Heart left ventricle (tissue), 16 donors: Measurements from ENCODE around the gene RBM20. TPM values are rescaled to one million over a fixed set of nuclear protein-coding genes. Genes with fewer than 3 reads are reported as not detected.
"Not testable (repeated sequence)": the region's sequence is repeated elsewhere in the genome, so short reads cannot be mapped to it uniquely, and the experiment has no call there.

Experiments
- ATAC-seq, 4 donors: fragments of 200-7000 bp; cut with Tn5 transposase; one replicate each; pipeline ENCODE4 v1.9.1; 2020 to 2022; ENCODE audit warnings: moderate library complexity in 4 of 4, mild to moderate bottlenecking in 3 of 4, moderate number of reproducible peaks in 1 of 4
- DNase-seq, 5 donors: peaks; one replicate each; pipeline ENCODE4 v3.0.0-alpha.2; 2020
- H3K27ac ChIP-seq, 12 donors: fragments of 200-600 bp; sonication (generic) in 4 of 12; one replicate each; pipeline versions ENCODE4 v1.5.0 to v1.8.0; 2016 to 2022; ENCODE audit warnings: mild to moderate bottlenecking in 2 of 12
- H3K27me3 ChIP-seq, 9 donors: fragments of 200-600 bp; sonication (generic) in 2 of 9; one replicate each; pipeline versions ENCODE4 v1.5.1 to v1.8.0; 2016 to 2022; ENCODE audit warnings: mild to moderate bottlenecking in 3 of 9
- H3K36me3 ChIP-seq, 9 donors: fragments of 200-600 bp; sonication (generic) in 2 of 9; one replicate each; pipeline versions ENCODE4 v1.5.0 to v1.8.0; 2018 to 2022; ENCODE audit warnings: mild to moderate bottlenecking in 2 of 9
- H3K4me1 ChIP-seq, 12 donors: fragments of 200-600 bp; sonication (generic) in 4 of 12; one replicate each; pipeline versions ENCODE4 v1.5.0 to v1.8.0; 2016 to 2022; ENCODE audit warnings: mild to moderate bottlenecking in 3 of 12
- H3K4me3 ChIP-seq, 12 donors: fragments of 200-600 bp; sonication (generic) in 4 of 12; one replicate each; pipeline versions ENCODE4 v1.5.0 to v1.8.0; 2017 to 2022; ENCODE audit warnings: mild to moderate bottlenecking in 9 of 12, moderate library complexity in 4 of 12
- H3K9me3 ChIP-seq, 12 donors: fragments of 200-600 bp; sonication (generic) in 4 of 12; one replicate each; pipeline versions ENCODE4 v1.5.0 to v1.8.0; 2016 to 2022; ENCODE audit warnings: mild to moderate bottlenecking in 1 of 12
- POLR2A ChIP-seq, 2 donors: fragments of 450-650 bp; IDR thresholded peaks; one replicate each; pipeline ENCODE4 v1.6.1; 2017; ENCODE audit warnings: antibody characterized with exemption in 2 of 2, mild to moderate bottlenecking in 2 of 2, moderate library complexity in 2 of 2
- WGBS, 4 donors: extraction: QIAGEN DNeasy Blood & Tissue Kit in 2 of 4; methylation state at CpG; one replicate each; pipeline versions ENCODE4 v1.1.5 to v1.1.7; 2013 to 2018; 5-methylcytosine and 5-hydroxymethylcytosine counted together
- intact Hi-C, 10 donors: fragments of 100-400 bp; cut with DNase I; formaldehyde crosslinking; loops; one replicate each; pipeline versions ENCODE4 v1.11.1 to v1.14.2; 2022
- polyA plus RNA-seq, 2 donors: library from polyadenylated mRNA; stranded (reverse); fragments of 200-250 nt; gene quantifications; one replicate each; pipeline ENCODE4 v1.2.3, GENCODE V29; 2013
- total RNA-seq, 9 donors: library from RNA; depleted of rRNA in 2 of 9; stranded (reverse); fragments of >200 nt in 2 of 9; fragmentation: NEBNext Ultra II Directional in 3 of 9; extraction: Animal tissue kit (Norgen Biotek cat#: 25700) in 3 of 9; gene quantifications; one replicate each; pipeline versions ENCODE4 v1.1.0 to v1.2.4, GENCODE V29; 2016 to 2023
- TF ChIP-seq, protein P1 (sequence below), 12 donors: fragments of 200-600 bp; sonication (generic) in 4 of 12; IDR thresholded peaks; one replicate each; pipeline versions ENCODE4 v1.5.0 to v1.8.0; 2018 to 2022; ENCODE audit warnings: antibody characterized with exemption in 12 of 12, mild to moderate bottlenecking in 5 of 12
- donor health status: ischemic (EF 13 %, LVEDD 7.1; RV severe dilation, severe dysfunction).
- donor health status: healthy with polysubstance abuse.
- donor health status: DM: no; HTN: yes; CAD: no.
- donor health status: DM: no; HTN: no; CAD: no.
- donor health status: ischemic (EF 25% LVEDD 6.9; RV normal size, moderate dysfunction).
- donor health status: ischemic (EF 25% LVEDD 5.7; RV mildly dilated, moderate dysfunction).
- donor health status: healthy.
- donor health status: DM: yes; HTN: yes; CAD: no.
- donor health status: ischemic (EF 35%, LVEDD 5.7; RV mildly dilated, moderate dysfunction).
- donor health status: nonischemic (EF 11% LVEDD 7.7; RV severe dilation, severe dysfunction).
- donor health status: DM: yes; HTN: yes; CAD: no.
- donor health status: PGD.
- donor health status: ischemic (EF 29% LVEDD 5.4; RV normal size, mild dysfunction).
- donor health status: nonischemic (EF 23%, LVEDD 6.1; RV moderate dilation, normal function).

The RBM20 gene
- total and polyA plus RNA-seq, 11 donors = 29.9 to 152 (median 91.2) TPM

DNA sequence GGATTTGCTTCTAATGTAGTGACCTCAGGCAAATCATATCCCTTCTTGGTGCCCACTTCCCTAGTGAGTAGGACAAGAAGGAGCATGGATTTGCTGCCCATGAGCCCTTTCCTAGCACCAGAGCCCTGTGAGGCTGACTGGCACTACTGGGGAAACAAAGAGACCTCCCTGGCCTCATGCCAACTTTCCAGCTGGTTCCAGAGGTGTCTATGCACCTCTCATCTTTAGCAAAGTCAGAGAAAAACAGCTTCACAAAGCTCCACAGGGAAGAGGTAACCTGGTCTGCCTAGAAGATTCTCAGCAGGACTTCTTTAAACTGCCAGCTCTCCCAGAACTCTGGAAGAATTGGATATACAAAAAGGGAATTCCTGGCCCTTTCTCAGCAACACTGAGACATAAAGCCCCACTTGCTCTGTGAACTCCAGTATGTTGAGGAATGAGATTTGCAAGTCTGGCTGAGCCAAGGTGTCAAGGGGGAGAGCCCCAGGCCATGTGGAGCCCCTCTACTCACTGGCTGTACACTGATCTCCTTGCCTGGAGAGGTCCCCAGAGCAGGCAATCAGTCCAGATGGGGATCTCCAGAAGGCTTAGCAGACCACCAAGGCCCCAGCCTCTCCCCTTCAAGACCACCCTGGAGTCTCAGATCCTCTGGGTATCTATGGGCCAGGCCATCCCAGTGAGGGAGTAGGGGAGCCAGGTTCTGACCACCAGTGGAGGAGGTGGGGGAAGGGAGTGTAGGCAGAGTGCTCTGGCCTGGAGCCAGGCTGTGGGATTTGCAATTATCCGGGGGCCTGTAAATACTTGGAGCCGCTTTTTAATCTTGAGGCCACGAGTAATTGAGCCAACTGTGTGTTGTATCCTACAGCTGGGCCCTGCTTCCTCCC lies 24.4 kb upstream of the RBM20 start:
- WGBS, 4 donors = 48 to 60% (median 54%) methylated on average over 3 of the region's 3 CpGs
- peaks cover 0 to 9% (median 0%) of the 10 kb centered on the region in 12 donors for H3K9me3 ChIP-seq
- TF ChIP-seq, protein P1, sequence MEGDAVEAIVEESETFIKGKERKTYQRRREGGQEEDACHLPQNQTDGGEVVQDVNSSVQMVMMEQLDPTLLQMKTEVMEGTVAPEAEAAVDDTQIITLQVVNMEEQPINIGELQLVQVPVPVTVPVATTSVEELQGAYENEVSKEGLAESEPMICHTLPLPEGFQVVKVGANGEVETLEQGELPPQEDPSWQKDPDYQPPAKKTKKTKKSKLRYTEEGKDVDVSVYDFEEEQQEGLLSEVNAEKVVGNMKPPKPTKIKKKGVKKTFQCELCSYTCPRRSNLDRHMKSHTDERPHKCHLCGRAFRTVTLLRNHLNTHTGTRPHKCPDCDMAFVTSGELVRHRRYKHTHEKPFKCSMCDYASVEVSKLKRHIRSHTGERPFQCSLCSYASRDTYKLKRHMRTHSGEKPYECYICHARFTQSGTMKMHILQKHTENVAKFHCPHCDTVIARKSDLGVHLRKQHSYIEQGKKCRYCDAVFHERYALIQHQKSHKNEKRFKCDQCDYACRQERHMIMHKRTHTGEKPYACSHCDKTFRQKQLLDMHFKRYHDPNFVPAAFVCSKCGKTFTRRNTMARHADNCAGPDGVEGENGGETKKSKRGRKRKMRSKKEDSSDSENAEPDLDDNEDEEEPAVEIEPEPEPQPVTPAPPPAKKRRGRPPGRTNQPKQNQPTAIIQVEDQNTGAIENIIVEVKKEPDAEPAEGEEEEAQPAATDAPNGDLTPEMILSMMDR (IDR thresholded peaks at IDR 0.05) = no peak
- no peak for TF ChIP-seq POLR2A (IDR thresholded peaks at IDR 0.05)
- no peaks in the 10 kb centered on the region for H3K27me3 ChIP-seq
- intact Hi-C loops = loop anchor here in 5 of 10 donors (10.0 kb wide), 3 partner anchors 125 to 275 kb away; no protein-coding TSS in a partner anchor
- H3K36me3 ChIP-seq = no peaks in the 10 kb centered on the region
- no peak overlapping the region for H3K27ac ChIP-seq
- ATAC-seq = peak in 1 of 4 donors; percentile 20
- no peak overlapping the region for H3K4me3 ChIP-seq
- DNase-seq = no peak
- peaks cover 0 to 4% (median 0%) of the 10 kb centered on the region in 12 donors for H3K4me1 ChIP-seq

DNA sequence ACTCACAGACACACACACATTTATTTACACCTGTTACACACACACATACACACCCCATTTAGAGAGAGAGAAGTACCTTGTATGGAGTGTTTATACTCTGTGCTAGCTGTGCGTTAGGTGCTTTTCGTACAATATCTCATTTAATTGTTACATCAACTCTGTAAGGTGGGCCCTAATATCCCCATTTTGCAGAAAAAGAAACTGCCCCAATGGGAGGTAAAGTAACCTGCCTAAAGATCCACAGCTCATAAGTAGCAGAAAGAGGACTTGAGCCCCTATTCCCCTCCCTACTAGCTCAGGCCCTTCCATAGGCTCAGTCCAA lies 23.8 kb upstream of the RBM20 start:
- H3K4me3 ChIP-seq = no peak overlapping the region
- H3K27me3 ChIP-seq = no peaks in the 10 kb centered on the region
- DNase-seq = no peak
- no peaks in the 10 kb centered on the region for H3K36me3 ChIP-seq
- no peaks in the 10 kb centered on the region for H3K4me1 ChIP-seq
- WGBS, 4 donors = 97 to 99% (median 98%) methylated on average over 2 of the region's 2 CpGs
- H3K27ac ChIP-seq = no peak overlapping the region
- ATAC-seq = peak in 1 of 4 donors; percentile 20
- intact Hi-C loops = no loop called here
- TF ChIP-seq, protein P1 (IDR thresholded peaks at IDR 0.05) = no peak
- TF ChIP-seq POLR2A (IDR thresholded peaks at IDR 0.05) = no peak
- peaks cover 0 to 9% (median 0%) of the 10 kb centered on the region in 12 donors for H3K9me3 ChIP-seq

DNA sequence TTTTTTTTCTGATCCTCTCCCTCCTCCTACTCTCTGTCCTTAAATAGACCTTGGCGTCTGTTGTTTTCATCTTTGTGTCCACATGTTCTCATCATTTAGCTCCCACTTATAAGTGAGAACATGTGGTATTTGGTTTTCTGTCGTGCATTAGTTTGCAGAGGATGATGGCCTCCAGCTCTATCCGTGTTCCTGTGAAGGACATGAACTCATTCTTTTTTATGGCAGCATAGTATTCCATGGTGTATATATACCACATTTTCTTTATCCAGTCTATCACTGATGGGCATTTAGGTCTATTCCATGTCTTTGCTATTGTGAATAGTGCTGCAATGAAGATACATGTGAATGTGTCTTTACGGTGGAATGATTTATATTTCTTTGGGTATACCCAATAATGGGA lies 20.8 kb upstream of the RBM20 start:
- H3K4me3 ChIP-seq, H3K27me3 ChIP-seq, H3K36me3 ChIP-seq, intact Hi-C loops, H3K27ac ChIP-seq, DNase-seq, H3K4me1 ChIP-seq, ATAC-seq, H3K9me3 ChIP-seq: not testable (repeated sequence)
- 40 to 64% (median 47%) methylated on average over 4 of the region's 4 CpGs for WGBS, 4 donors

DNA sequence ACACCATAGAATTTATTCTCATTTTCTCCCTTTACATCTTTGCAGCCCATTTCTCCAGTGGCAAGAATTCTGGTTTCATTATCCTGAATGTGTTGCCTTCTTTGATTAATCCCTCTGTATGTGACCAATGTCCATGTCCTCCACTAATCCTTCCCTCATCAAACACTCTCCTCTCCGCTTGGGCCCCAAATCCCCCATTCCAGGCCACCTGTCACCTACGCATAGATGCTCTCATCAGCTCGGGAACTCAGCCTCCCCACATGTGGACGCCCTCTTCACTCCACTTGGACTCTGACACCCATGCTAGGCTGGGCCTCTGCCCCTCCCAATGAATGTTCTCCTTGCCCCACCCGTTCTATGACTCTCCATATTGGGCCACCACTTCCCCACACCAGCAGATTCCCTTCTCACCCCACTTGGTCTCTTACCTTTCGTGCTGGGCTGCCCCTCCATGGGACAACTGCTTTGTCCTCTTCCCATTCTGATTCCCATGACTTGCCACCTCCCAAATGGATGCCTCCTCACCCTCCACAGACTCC lies 18.7 kb upstream of the RBM20 start:
- TF ChIP-seq, protein P1 (IDR thresholded peaks at IDR 0.05) = no peak
- no peak overlapping the region for H3K27ac ChIP-seq
- peaks cover 0 to 9% (median 0%) of the 10 kb centered on the region in 12 donors for H3K9me3 ChIP-seq
- DNase-seq (no peak), ATAC-seq (no peak)
- no peak overlapping the region for H3K4me3 ChIP-seq
- peaks cover 0 to 12% (median 6%) of the 10 kb centered on the region in 12 donors for H3K4me1 ChIP-seq
- intact Hi-C loops = no loop called here
- WGBS, 4 donors = 90 to 94% (median 92%) methylated on average over 6 of the region's 6 CpGs
- no peaks in the 10 kb centered on the region for H3K27me3 ChIP-seq
- no peaks in the 10 kb centered on the region for H3K36me3 ChIP-seq
